ENCODE measurements around the gene CPA3.

Gene CPA3

GRCh38 chr3:148865049-148865448 lies at the start of gene CPA3:
TSS of gene CPA3 (plus strand) at chr3:148865296. CDS start at chr3:148865308, 12 bp downstream.
- DNase-seq, result no peak

GRCh38 chr3:148815316-148816110 lies 49.6 kb upstream of the CPA3 start:
- DNase-seq, result no peak

- DNase-seq, result no peak
Measured at GRCh38 chr3:148816427-148816826, 48.7 kb upstream of the CPA3 start.

- DNase-seq, result no peak
Measured at GRCh38 chr3:148816981-148817525, 48.0 kb upstream of the CPA3 start.

- DNase-seq, result no peak
Measured at GRCh38 chr3:148820361-148821245, 44.5 kb upstream of the CPA3 start.

- no peak for DNase-seq
Measured at GRCh38 chr3:148823026-148823425, 42.1 kb upstream of the CPA3 start.

GRCh38 chr3:148825476-148825875 lies 39.6 kb upstream of the CPA3 start:
- no peak for DNase-seq

- DNase-seq, result no peak
Measured at GRCh38 chr3:148827585-148827984, 37.5 kb upstream of the CPA3 start, which contains the start of gene CPB1. TSS of gene CPB1 (plus strand) at chr3:148827811. CDS start at chr3:148827824, 13 bp downstream.

GRCh38 chr3:148828136-148828690 lies 36.9 kb upstream of the CPA3 start:
- DNase-seq, result no peak

- DNase-seq, result no peak
Measured at GRCh38 chr3:148829926-148830325, 35.2 kb upstream of the CPA3 start.

- DNase-seq, result no peak
Measured at GRCh38 chr3:148833223-148833622, 31.9 kb upstream of the CPA3 start.

- DNase-seq, result no peak
Measured at GRCh38 chr3:148839805-148840204, 25.3 kb upstream of the CPA3 start.

GRCh38 chr3:148840451-148840850 lies 24.6 kb upstream of the CPA3 start:
- DNase-seq, result no peak

- DNase-seq, result no peak
Measured at GRCh38 chr3:148845756-148846395, 19.2 kb upstream of the CPA3 start.

GRCh38 chr3:148847351-148847750 lies 17.7 kb upstream of the CPA3 start:
- DNase-seq, result no peak

GRCh38 chr3:148848410-148848809 lies 16.7 kb upstream of the CPA3 start:
- no peak for DNase-seq

GRCh38 chr3:148852271-148852992 lies 12.7 kb upstream of the CPA3 start:
- no peak for DNase-seq

GRCh38 chr3:148853076-148853475 lies 12.0 kb upstream of the CPA3 start:
- DNase-seq, result no peak

GRCh38 chr3:148854061-148854460 lies 11.0 kb upstream of the CPA3 start:
- DNase-seq, result no peak

- no peak for DNase-seq
Measured at GRCh38 chr3:148856384-148856783, 8.7 kb upstream of the CPA3 start.

- no peak for DNase-seq
Measured at GRCh38 chr3:148857316-148857715, 7.8 kb upstream of the CPA3 start.

- no peak for DNase-seq
Measured at GRCh38 chr3:148861277-148861869, 3.7 kb upstream of the CPA3 start.

Data from stimulated activated CD4-positive, alpha-beta T cell treated with anti-CD3 and anti-CD28 coated beads, Interleukin-4, amount 100 ng/mL, for 4 hours (primary cell).